ENCODE measurements around the gene JSRP1. TPM values are rescaled to one million over a fixed set of nuclear protein-coding genes. Genes with fewer than 3 reads are reported as not detected.

Gene JSRP1
- polyA plus RNA-seq, 1 donor from 2014 or later = 1.4 TPM

- no peaks in the 10 kb centered on the region for H3K9me3 ChIP-seq (ENCODE audit: low read length)
- no peaks in the 10 kb centered on the region for H3K36me3 ChIP-seq (ENCODE audit: insufficient read depth, low read length)
Measured at GRCh38 chr19:2210206-2210605, 46.0 kb downstream of the JSRP1 start.

GRCh38 chr19:2209408-2209807 is 46.8 kb downstream of the JSRP1 start:
- Histone ChIP-seq H3K9ac (ENCODE audit: low read length) (no peak overlapping the region), H3K27ac (ENCODE audit: low read length) (no peak overlapping the region), H3K4me3 (ENCODE audit: low read length) (no peak overlapping the region), H2AFZ (ENCODE audit: low read depth, low read length) (no peak overlapping the region), H3K27me3 (ENCODE audit: insufficient read depth, low read depth, low read length) (no peaks in the 10 kb centered on the region), H4K20me1 (ENCODE audit: insufficient read depth) (no peaks in the 10 kb centered on the region), H3K9me2 (ENCODE audit: insufficient read depth, low read length) (no peaks in the 10 kb centered on the region), H3K9me3 (ENCODE audit: low read length) (no peaks in the 10 kb centered on the region), H3F3A (ENCODE audit: insufficient read depth, low read length, poor library complexity, severe bottlenecking) (no peaks in the 10 kb centered on the region), H3K79me2 (replicated peaks; ENCODE audit: insufficient read depth, low read length) (no peaks in the 10 kb centered on the region), H3K4me2 (ENCODE audit: low read length) (no peak overlapping the region), H3K36me3 (ENCODE audit: insufficient read depth, low read length) (no peaks in the 10 kb centered on the region)
- TF ChIP-seq CTCF (IDR thresholded peaks at IDR 0.05; ENCODE audit: poor library complexity, severe bottlenecking) (no peak), EZH2 (IDR thresholded peaks at IDR 0.05; ENCODE audit: borderline replicate concordance, insufficient read depth, low read length, poor library complexity, severe bottlenecking) (no peak), POLR2AphosphoS5 (IDR thresholded peaks at IDR 0.05) (no peak), REST (IDR thresholded peaks at IDR 0.05; ENCODE audit: borderline replicate concordance) (no peak), RAD21 (conservative IDR thresholded peaks at IDR 0.05) (no peak), TAF1 (IDR thresholded peaks at IDR 0.05; ENCODE audit: low read depth) (no peak), MXI1 (conservative IDR thresholded peaks at IDR 0.05; ENCODE audit: poor library complexity, severe bottlenecking) (no peak), EP300 (conservative IDR thresholded peaks at IDR 0.05; ENCODE audit: poor library complexity, severe bottlenecking) (no peak), SMC3 (conservative IDR thresholded peaks at IDR 0.05; ENCODE audit: poor library complexity) (no peak)

More at GRCh38 chr19:2210206-2210605, 46.0 kb downstream of the JSRP1 start:
- no peaks in the 10 kb centered on the region for H3K27me3 ChIP-seq (ENCODE audit: insufficient read depth, low read depth, low read length)
- no peak overlapping the region for H3K4me2 ChIP-seq (ENCODE audit: low read length)
- no peak overlapping the region for H3K9ac ChIP-seq (ENCODE audit: low read length)
- no peaks in the 10 kb centered on the region for H4K20me1 ChIP-seq (ENCODE audit: insufficient read depth)
- no peak for TF ChIP-seq RAD21 (conservative IDR thresholded peaks at IDR 0.05)
- no peak for TF ChIP-seq POLR2AphosphoS5 (IDR thresholded peaks at IDR 0.05)
- no peak for TF ChIP-seq CTCF (IDR thresholded peaks at IDR 0.05; ENCODE audit: poor library complexity, severe bottlenecking)
- no peak for TF ChIP-seq REST (IDR thresholded peaks at IDR 0.05; ENCODE audit: borderline replicate concordance)
- no peaks in the 10 kb centered on the region for H3K79me2 ChIP-seq (replicated peaks; ENCODE audit: insufficient read depth, low read length)
- no peaks in the 10 kb centered on the region for H3F3A ChIP-seq (ENCODE audit: insufficient read depth, low read length, poor library complexity, severe bottlenecking)
- H3K27ac ChIP-seq (ENCODE audit: low read length) = no peak overlapping the region
- no peak overlapping the region for H2AFZ ChIP-seq (ENCODE audit: low read depth, low read length)
- no peaks in the 10 kb centered on the region for H3K9me2 ChIP-seq (ENCODE audit: insufficient read depth, low read length)
- no peak overlapping the region for H3K4me3 ChIP-seq (ENCODE audit: low read length)

All from neural cell (in vitro differentiated cells).